K562 (cell line): ENCODE results near the gene JAKMIP2. TPM values are rescaled to one million over a fixed set of nuclear protein-coding genes. Genes with fewer than 3 reads are reported as not detected.

ENCODE experiments used
- ATAC-seq: fragments of 200-7000 bp; cut with Tn5 transposase; 3 replicates; pipeline ENCODE4 v1.9.1; 2020; ENCODE audit warnings: moderate library complexity
- BruUV-seq: library from RNA; stranded (reverse); fragments of 400-500 nt; replicated peaks from 2 replicates; lab custom pipeline; 2021; lab: Mats Ljungman, UMichigan
- CTCF ChIA-PET: fragments of 300-600 bp; formaldehyde crosslinking; extraction: SDS; loops from one replicate; lab custom pipeline; 2021; ENCODE audit warnings: low intra/inter-chr PET ratio; lab: Yijun Ruan, JAX
- POLR2A ChIA-PET: fragments of 300-600, 350-650 bp; sonication (Branson Sonifier 250); formaldehyde crosslinking; extraction: SDS; loops from one replicate; lab custom pipeline; 2021; ENCODE audit warnings: antibody characterized with exemption, inconsistent platforms; lab: Yijun Ruan, JAX
- DNase-seq, 4 experiments: peaks; one replicate each; pipeline versions ENCODE4 v3.0.0 to v3.0.0-alpha.2; 2011 to 2018; ENCODE audit warnings: low spot score in 3 of 4, mixed read lengths in 3 of 4; ENCODE audit errors: extremely low read depth in 1 of 4
- FAIRE-seq: peaks from 2 replicates; lab custom pipeline; 2011; peaks lifted over from hg19 to GRCh38; lab: Jason Lieb, UNC
- H2AFZ ChIP-seq: 2 replicates; pipeline ENCODE4 v1.6.0; 2011; ENCODE audit warnings: low read depth, low read length, control low read depth, inconsistent platforms
- H3K27ac ChIP-seq: fragments of 200-600 bp; 3 replicates; pipeline ENCODE4 v1.8.0; 2011; ENCODE audit warnings: low read depth, mild to moderate bottlenecking, control low read depth, inconsistent platforms, low read length, moderate library complexity, mixed read lengths; ENCODE audit errors: extremely low read depth
- H3K27me3 ChIP-seq, 2 experiments: fragments of 300-600 bp in 1 of 2; 2 replicates in 1 of 2; 3 replicates in 1 of 2; pipeline versions ENCODE4 v1.6.0 to v1.8.0; 2011; ENCODE audit warnings: inconsistent platforms in 2 of 2, low read length in 2 of 2, mild to moderate bottlenecking in 1 of 2, mixed read lengths in 1 of 2, moderate library complexity in 1 of 2; ENCODE audit not compliant: control insufficient read depth in 2 of 2, insufficient read depth in 2 of 2
- H3K36me3 ChIP-seq: fragments of 300-600 bp; 3 replicates; pipeline ENCODE4 v1.8.0; 2011; ENCODE audit warnings: mild to moderate bottlenecking, low read length, inconsistent platforms; ENCODE audit not compliant: control insufficient read depth, insufficient read depth
- H3K4me1 ChIP-seq, 2 experiments: fragments of 200-600 bp in 1 of 2; replicated peaks in 1 of 2; 2 replicates in 1 of 2; 3 replicates in 1 of 2; pipeline versions ENCODE4 v1.5.1 to v1.8.0; 2011; ENCODE audit warnings: inconsistent platforms in 2 of 2, low read length in 2 of 2, mild to moderate bottlenecking in 1 of 2, mixed read lengths in 1 of 2, moderate library complexity in 1 of 2; ENCODE audit not compliant: control insufficient read depth in 2 of 2, insufficient read depth in 2 of 2
- H3K4me2 ChIP-seq: 2 replicates; pipeline ENCODE4 v1.6.1; 2011; ENCODE audit warnings: low read length, control low read depth, inconsistent platforms, mixed read lengths; ENCODE audit not compliant: insufficient read depth
- H3K4me3 ChIP-seq: fragments of 200-600 bp; sonication (generic), shearing (Covaris generic); 2 replicates; pipeline ENCODE4 v1.5.1; 2016; ENCODE audit warnings: control low read depth, inconsistent platforms
- H3K79me2 ChIP-seq: fragments of 200-600 bp; 3 replicates; pipeline ENCODE4 v1.8.0; 2011; ENCODE audit warnings: low read length, inconsistent platforms; ENCODE audit not compliant: control insufficient read depth, insufficient read depth
- H3K9ac ChIP-seq, 2 experiments: 2 replicates each; pipeline versions ENCODE4 v1.6.0 to v1.6.1; 2011; ENCODE audit warnings: low read depth in 2 of 2, low read length in 2 of 2, control low read depth in 1 of 2, inconsistent platforms in 1 of 2, mild to moderate bottlenecking in 1 of 2, mixed read lengths in 1 of 2; ENCODE audit not compliant: insufficient read depth in 1 of 2
- H3K9me1 ChIP-seq: one replicate; pipeline ENCODE4 v1.6.0; 2011; ENCODE audit warnings: inconsistent platforms, mild to moderate bottlenecking, low read length, moderate library complexity; ENCODE audit not compliant: control insufficient read depth, insufficient read depth
- H3K9me3 ChIP-seq: replicated peaks from 2 replicates; pipeline ENCODE4 v1.5.1; 2011; ENCODE audit warnings: low read depth, low read length, inconsistent platforms; ENCODE audit not compliant: control insufficient read depth, insufficient read depth
- H4K20me1 ChIP-seq: replicated peaks from 2 replicates; pipeline ENCODE4 v1.6.1; 2011; ENCODE audit warnings: low read length, inconsistent platforms, mixed read lengths; ENCODE audit not compliant: control insufficient read depth, insufficient read depth
- ARNT ChIP-seq, 2 experiments: fragments of 450-650 bp; IDR thresholded peaks; 2 replicates each; pipeline ENCODE4 v1.6.1; 2016; ENCODE audit warnings: mild to moderate bottlenecking in 1 of 2
- CHCHD3 ChIP-seq: fragments of 250-450 bp; sonication (Bioruptor Pico); IDR thresholded peaks from 2 replicates; pipeline ENCODE4 v2.1.2; 2022; ENCODE audit warnings: mild to moderate bottlenecking
- EP400 ChIP-seq: fragments of 450-650 bp; IDR thresholded peaks from 2 replicates; pipeline ENCODE4 v1.6.1; 2017; ENCODE audit warnings: antibody characterized with exemption, mild to moderate bottlenecking, moderate library complexity
- ETV6 ChIP-seq, 3 experiments: fragments of 150-350 bp in 1 of 3; sonication (generic) in 1 of 3; formaldehyde crosslinking in 1 of 3; IDR thresholded peaks; 2 replicates each; pipeline versions ENCODE4 v1.6.1 to v1.8.0; 2014 to 2022; ENCODE audit warnings: borderline replicate concordance in 2 of 3, low read depth in 2 of 3, antibody characterized with exemption in 1 of 3, low read length in 1 of 3, mild to moderate bottlenecking in 1 of 3, missing genetic modification reagents in 1 of 3
- FOXJ2 ChIP-seq: fragments of 200-800 bp; sonication (Bioruptor generic); IDR thresholded peaks from 2 replicates; pipeline ENCODE4 v1.6.1; 2016; ENCODE audit warnings: missing genetic modification characterization, missing compliant biosample characterization
- HOMEZ ChIP-seq: fragments of 250-450 bp; sonication (Bioruptor Pico); IDR thresholded peaks from 2 replicates; pipeline ENCODE4 v1.4.0; 2020; ENCODE audit warnings: mild to moderate bottlenecking, moderate library complexity
- NR4A1 ChIP-seq, 2 experiments: fragments of 250-450 bp in 1 of 2; fragments of 450-650 bp in 1 of 2; sonication (Bioruptor Pico) in 1 of 2; IDR thresholded peaks; 2 replicates each; pipeline versions ENCODE4 v1.4.0 to v1.6.1; 2016 to 2020; ENCODE audit warnings: mild to moderate bottlenecking in 2 of 2, missing compliant biosample characterization in 1 of 2, missing genetic modification characterization in 1 of 2, moderate library complexity in 1 of 2
- RBFOX2 ChIP-seq: fragments of 200-400 bp; formaldehyde crosslinking; IDR thresholded peaks from 2 replicates; pipeline ENCODE4 v1.6.1; 2017; ENCODE audit warnings: low read depth, mild to moderate bottlenecking, low read length, moderate library complexity
- RBM34 ChIP-seq: fragments of 200-400 bp; formaldehyde crosslinking; IDR thresholded peaks from 2 replicates; pipeline ENCODE4 v1.6.1; 2018; ENCODE audit warnings: low read length, borderline replicate concordance; ENCODE audit not compliant: insufficient read depth
- SAFB2 ChIP-seq: fragments of 200-400 bp; formaldehyde crosslinking; IDR thresholded peaks from 2 replicates; pipeline ENCODE4 v1.6.1; 2018; ENCODE audit warnings: borderline replicate concordance, low read length, low read depth, moderate library complexity; ENCODE audit not compliant: severe bottlenecking
- SIX5 ChIP-seq, 2 experiments: IDR thresholded peaks; 2 replicates each; pipeline ENCODE4 v1.6.1; 2011; ENCODE audit warnings: low read length in 2 of 2, borderline replicate concordance in 1 of 2, low read depth in 1 of 2, mild to moderate bottlenecking in 1 of 2, moderate library complexity in 1 of 2; ENCODE audit not compliant: insufficient read depth in 1 of 2
- TFAP4 ChIP-seq: sonication (generic); formaldehyde crosslinking; IDR thresholded peaks from 2 replicates; pipeline ENCODE4 v1.8.0; 2022; ENCODE audit warnings: missing genetic modification reagents, mild to moderate bottlenecking, moderate library complexity, borderline replicate concordance
- ZFX ChIP-seq: sonication (generic); formaldehyde crosslinking; IDR thresholded peaks from 2 replicates; pipeline ENCODE4 v1.8.0; 2022; ENCODE audit warnings: mild to moderate bottlenecking, missing genetic modification reagents, moderate library complexity
- WGBS: fragments of 100-300 bp; shearing (Covaris generic); methylation state at CpG from one replicate; pipeline ENCODE4 v1.1.6; 2016; ENCODE audit warnings: low coverage, mixed read lengths; ENCODE audit not compliant: insufficient coverage; ENCODE audit errors: missing lambda C conversion rate; 5-methylcytosine and 5-hydroxymethylcytosine counted together
- in situ Hi-C: fragments of 300-500 bp; cut with MboI; formaldehyde crosslinking; loops from 4 replicates; pipeline ENCODE4 v1.15.0; 2018; ENCODE audit warnings: inconsistent platforms, mixed read lengths
- intact Hi-C: fragments of 100-400 bp; cut with micrococcal nuclease; formaldehyde crosslinking; loops from 2 replicates; pipeline ENCODE4 v1.14.2; 2022
- polyA plus RNA-seq, 8 experiments: library from polyadenylated mRNA; depleted of rRNA in 4 of 8; stranded (reverse) in 5 of 8; unstranded in 3 of 8; fragments of >200 nt; fragmentation: Nextera tagmentation in 2 of 8; fragmentation: Illumina TruSeq in 1 of 8; extraction: Ambion mirVana in 2 of 8; extraction: Trizol in 1 of 8; gene quantifications; 2 replicates each; pipeline versions ENCODE4 v1.2.1 to v1.2.3, GENCODE V29; 2011 to 2014; ENCODE audit warnings: inconsistent platforms in 1 of 8, missing spikeins in 1 of 8
- total RNA-seq, 7 experiments: library from RNA; depleted of rRNA in 6 of 7; stranded (reverse); fragments of >200 nt in 6 of 7; fragmentation: Illumina TruSeq in 2 of 7; extraction: Trizol in 2 of 7; gene quantifications; 2 replicates each; pipeline versions ENCODE4 v1.2.1 to v1.2.3, GENCODE V29; 2011 to 2021; ENCODE audit warnings: low replicate concordance in 1 of 7

JAKMIP2 gene
- total and polyA plus RNA-seq, 9 of the 15 experiments (the other 6 are each of a cell fraction or from before 2014, with no cell fraction given) = not detected

- Histone ChIP-seq H2AFZ (no peak overlapping the region), H3K4me2 (no peak overlapping the region), H4K20me1 (no peaks in the 10 kb centered on the region), H3K27ac (no peak overlapping the region), H3K36me3 (no peaks in the 10 kb centered on the region), H3K4me1 (no peaks in the 10 kb centered on the region), H3K9me1 (no peaks in the 10 kb centered on the region), H3K27me3 (no peaks in the 10 kb centered on the region), H3K9ac (no peak overlapping the region), H3K9me3 (no peaks in the 10 kb centered on the region; the same call in 1 of the 2 replicates), H3K79me2 (no peaks in the 10 kb centered on the region), H3K4me3 (no peak overlapping the region)
- no peak for DNase-seq
- in situ Hi-C loops (no loop called here), intact Hi-C loops (no loop called here)
- ChIA-PET CTCF (no interaction called here), POLR2A (no interaction called here)
- no peak for FAIRE-seq
- BruUV-seq = no TSS peak
- no peak for ATAC-seq
- 0% methylated on average over 3 of the region's 3 CpGs for WGBS
- TF ChIP-seq FOXJ2 (tag) = no peak
- no peak for TF ChIP-seq ZFX (CRISPR knock-in tag)
- no peak for TF ChIP-seq HOMEZ (CRISPR knock-in tag)
These were observed 91.4 kb downstream of the JAKMIP2 start for GRCh38 chr5:147691130-147691529.

GRCh38 chr5:147690595-147690994, 91.9 kb downstream of the JAKMIP2 start:
- H3K27ac ChIP-seq = no peak overlapping the region
- H3K4me2 ChIP-seq = no peak overlapping the region
- ChIA-PET POLR2A (no interaction called here), CTCF (no interaction called here)
- 0% methylated on average over 2 of the region's 2 CpGs for WGBS
- H3K9ac ChIP-seq = no peak overlapping the region
- intact Hi-C loops = no loop called here
- in situ Hi-C loops = no loop called here
- no TSS peak for BruUV-seq
- H3K27me3 ChIP-seq = no peaks in the 10 kb centered on the region
- H2AFZ ChIP-seq = no peak overlapping the region
- H3K36me3 ChIP-seq = no peaks in the 10 kb centered on the region
- no peaks in the 10 kb centered on the region for H3K79me2 ChIP-seq
- no peaks in the 10 kb centered on the region for H3K9me1 ChIP-seq
- no peaks in the 10 kb centered on the region; the same call in 1 of the 2 replicates for H3K9me3 ChIP-seq
- no peak overlapping the region for H3K4me3 ChIP-seq
- H4K20me1 ChIP-seq = no peaks in the 10 kb centered on the region
- DNase-seq = no peak
- no peaks in the 10 kb centered on the region for H3K4me1 ChIP-seq
- no peak for FAIRE-seq
- ATAC-seq = no peak
- no peak for TF ChIP-seq SAFB2
- no peak for TF ChIP-seq TFAP4 (CRISPR knock-in tag)
- no peak for TF ChIP-seq CHCHD3 (CRISPR knock-in tag)
- TF ChIP-seq RBM34 = no peak
- no peak for TF ChIP-seq ETV6 (IDR thresholded peaks at IDR 0.05; ENCODE audit: borderline replicate concordance in 1 of 2, low read depth in 2 of 2, low read length in 1 of 2)
- no peak for TF ChIP-seq ETV6 (CRISPR knock-in tag; IDR thresholded peaks at IDR 0.05; ENCODE audit: borderline replicate concordance)
- TF ChIP-seq RBFOX2 = no peak
- no peak for TF ChIP-seq ARNT (IDR thresholded peaks at IDR 0.05)
- TF ChIP-seq NR4A1 (CRISPR knock-in tag; IDR thresholded peaks at IDR 0.05) = no peak
- no peak for TF ChIP-seq NR4A1 (tag; IDR thresholded peaks at IDR 0.05)
- no peak for TF ChIP-seq SIX5 (IDR thresholded peaks at IDR 0.05; ENCODE audit: borderline replicate concordance in 1 of 2, insufficient read depth in 1 of 2, low read depth in 1 of 2, low read length in 2 of 2)
- no peak for TF ChIP-seq EP400
